CD4-positive, alpha-beta memory T cell (primary cell): ENCODE data around the gene NBAS. TPM values are rescaled to one million over a fixed set of nuclear protein-coding genes. Genes with fewer than 3 reads are reported as not detected.

Experiments
- CTCF ChIA-PET: fragments of 350-600 bp; sonication (Branson Sonifier 250); formaldehyde crosslinking; loops from one replicate; lab custom pipeline; 2021; ENCODE audit warnings: inconsistent platforms; ENCODE audit not compliant: partially characterized antibody; lab: Charles Lee
- POLR2A ChIA-PET: fragments of 350-600 bp; sonication (Branson Sonifier 250); formaldehyde crosslinking; loops from one replicate; lab custom pipeline; 2021; ENCODE audit not compliant: partially characterized antibody; lab: Charles Lee
- DNase-seq, 5 donors: peaks; one replicate each; pipeline versions ENCODE4 v3.0.0 to v3.0.0-alpha.2; 2020 to 2022; ENCODE audit warnings: mixed read lengths in 1 of 5
- H3K27ac ChIP-seq: one replicate; pipeline ENCODE4 v1.7.0; 2013; ENCODE audit warnings: low read depth, low read length
- H3K27me3 ChIP-seq: 2 replicates; pipeline ENCODE4 v1.7.0; 2013; ENCODE audit warnings: mild to moderate bottlenecking, low read length, moderate library complexity; ENCODE audit not compliant: insufficient read depth
- H3K36me3 ChIP-seq: 2 replicates; pipeline ENCODE4 v1.7.0; 2013; ENCODE audit warnings: mild to moderate bottlenecking, low read length, moderate library complexity; ENCODE audit not compliant: insufficient read depth
- H3K4me1 ChIP-seq: 2 replicates; pipeline ENCODE4 v1.7.0; 2013; ENCODE audit warnings: mild to moderate bottlenecking, low read length, moderate library complexity; ENCODE audit not compliant: insufficient read depth
- H3K4me3 ChIP-seq, 2 donors: one replicate each; pipeline ENCODE4 v1.7.0; 2013; ENCODE audit warnings: low read length in 2 of 2, mild to moderate bottlenecking in 1 of 2
- H3K9me3 ChIP-seq, 2 donors: one replicate each; pipeline ENCODE4 v1.7.0; 2013; ENCODE audit warnings: low read length in 2 of 2, control low read depth in 1 of 2; ENCODE audit not compliant: control insufficient read depth in 1 of 2
- H3K27ac Mint-ChIP-seq, 7 donors: one replicate each; pipeline ENCODE4 v1.8.0; 2020 to 2021; ENCODE audit warnings: mixed read lengths in 7 of 7, mild to moderate bottlenecking in 6 of 7, inconsistent platforms in 3 of 7, moderate library complexity in 3 of 7
- H3K27me3 Mint-ChIP-seq, 2 donors: one replicate each; pipeline ENCODE4 v1.8.0; 2020 to 2021; ENCODE audit warnings: mixed read lengths in 2 of 2
- H3K36me3 Mint-ChIP-seq, 2 donors: one replicate each; pipeline ENCODE4 v1.8.0; 2020 to 2021; ENCODE audit warnings: mixed read lengths in 2 of 2, inconsistent platforms in 1 of 2, mild to moderate bottlenecking in 1 of 2
- H3K4me1 Mint-ChIP-seq, 4 donors: one replicate each; pipeline ENCODE4 v1.8.0; 2020 to 2021; ENCODE audit warnings: mixed read lengths in 4 of 4, mild to moderate bottlenecking in 1 of 4
- H3K4me3 Mint-ChIP-seq, 8 donors: one replicate each; pipeline ENCODE4 v1.8.0; 2020 to 2021; ENCODE audit warnings: mixed read lengths in 8 of 8, mild to moderate bottlenecking in 7 of 8, moderate library complexity in 6 of 8, inconsistent platforms in 3 of 8
- H3K9me3 Mint-ChIP-seq, 8 donors: one replicate each; pipeline ENCODE4 v1.8.0; 2020 to 2021; ENCODE audit warnings: mixed read lengths in 8 of 8, mild to moderate bottlenecking in 5 of 8, inconsistent platforms in 3 of 8, moderate library complexity in 1 of 8
- intact Hi-C: fragments of 100-400 bp; cut with micrococcal nuclease; formaldehyde crosslinking; loops from one replicate; pipeline ENCODE4 v1.15.1; 2023
- polyA plus RNA-seq, 2 donors: library from polyadenylated mRNA; unstranded; fragments of 300-500 nt; fragmentation: Illumina TruSeq; gene quantifications; one replicate each; pipeline ENCODE4 v1.2.3, GENCODE V29; 2021
- total RNA-seq, 2 experiments: library from RNA; stranded (reverse); gene quantifications; one replicate each; pipeline ENCODE4 v1.2.3, GENCODE V29; 2021

Gene NBAS
- total and polyA plus RNA-seq, 4 experiments from 2014 or later, result 16.1 to 37.0 (median 27.1) TPM

DNA sequence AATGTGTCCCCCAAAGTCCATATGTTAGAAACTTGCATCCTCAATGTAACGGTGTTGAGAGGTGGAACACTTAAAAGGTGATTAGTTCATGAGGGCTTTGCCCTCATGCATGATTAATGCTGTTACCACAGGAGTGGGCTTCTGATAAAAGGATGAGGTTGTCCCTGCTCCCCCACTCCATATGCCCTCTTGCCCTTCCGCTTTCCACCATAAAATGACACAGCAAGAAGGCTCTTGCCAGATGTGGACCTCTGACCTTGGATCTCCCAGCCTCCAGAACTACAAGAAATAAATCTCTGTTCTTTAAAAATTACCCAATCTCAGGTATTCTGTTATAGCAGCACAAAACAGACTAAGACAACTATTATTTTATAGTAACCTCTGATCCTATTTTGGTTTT is 412.1 kb downstream of the NBAS start:
- Mint-ChIP-seq H3K4me1 (no peaks in the 10 kb centered on the region), H3K27me3 (no peaks in the 10 kb centered on the region), H3K27ac (no peak overlapping the region), H3K36me3 (no peaks in the 10 kb centered on the region), H3K4me3 (no peak overlapping the region), H3K9me3 (no peaks in the 10 kb centered on the region)
- Histone ChIP-seq H3K27me3 (no peaks in the 10 kb centered on the region), H3K4me1 (no peaks in the 10 kb centered on the region), H3K27ac (no peak overlapping the region), H3K4me3 (no peak overlapping the region), H3K9me3 (no peaks in the 10 kb centered on the region), H3K36me3 (no peaks in the 10 kb centered on the region)
- POLR2A ChIA-PET, result no interaction called here
- intact Hi-C loops, result no loop called here
- CTCF ChIA-PET, result no interaction called here
- no peak for DNase-seq

GRCh38 chr2:15147591-15147990 is 413.5 kb downstream of the NBAS start:
- no peaks in the 10 kb centered on the region for H3K9me3 ChIP-seq
- H3K36me3 ChIP-seq, result no peaks in the 10 kb centered on the region
- H3K4me3 ChIP-seq, result no peak overlapping the region
- no peaks in the 10 kb centered on the region for H3K36me3 Mint-ChIP-seq
- H3K4me1 Mint-ChIP-seq, result peaks cover under 1 to 7% (median 5%) of the 10 kb centered on the region in 4 donors
- POLR2A ChIA-PET, result no interaction called here
- H3K9me3 Mint-ChIP-seq, result no peaks in the 10 kb centered on the region
- H3K27ac ChIP-seq, result no peak overlapping the region
- intact Hi-C loops, result no loop called here
- no peaks in the 10 kb centered on the region for H3K27me3 Mint-ChIP-seq
- CTCF ChIA-PET, result no interaction called here
- H3K27ac Mint-ChIP-seq, result peak overlapping the region in 1 of 7 donors; percentile 15
- H3K4me3 Mint-ChIP-seq, result no peak overlapping the region
- H3K4me1 ChIP-seq, result peaks cover 4% of the 10 kb centered on the region
- no peaks in the 10 kb centered on the region for H3K27me3 ChIP-seq
- no peak for DNase-seq

DNA sequence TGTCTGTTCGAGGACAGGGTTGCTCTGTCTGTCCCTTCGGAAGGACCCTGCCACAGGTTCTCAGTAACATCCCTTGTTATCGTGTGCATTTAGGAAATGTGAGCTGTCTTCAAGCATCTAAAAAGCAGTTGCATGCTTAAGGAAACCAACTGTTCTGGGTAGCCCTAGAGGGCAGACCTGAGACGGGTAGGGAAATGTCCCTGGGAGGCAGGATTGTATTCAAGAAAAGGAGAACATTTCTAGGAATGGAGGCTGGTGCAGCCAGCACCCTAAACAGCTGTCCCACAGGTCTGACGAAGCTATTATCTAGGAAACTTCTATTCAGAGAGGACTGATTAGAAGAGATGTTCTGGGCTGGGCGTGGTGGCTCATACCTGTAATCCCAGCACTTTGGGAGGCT is 414.2 kb downstream of the NBAS start:
- DNase-seq, result no peak
- Mint-ChIP-seq H3K4me3 (no peak overlapping the region), H3K9me3 (no peaks in the 10 kb centered on the region), H3K36me3 (no peaks in the 10 kb centered on the region), H3K27ac (no peak overlapping the region), H3K27me3 (no peaks in the 10 kb centered on the region), H3K4me1 (peaks cover 7 to 13% (median 11%) of the 10 kb centered on the region in 4 donors)
- POLR2A ChIA-PET, result no interaction called here
- no peaks in the 10 kb centered on the region for H3K36me3 ChIP-seq
- no peaks in the 10 kb centered on the region for H3K9me3 ChIP-seq
- peaks cover 10% of the 10 kb centered on the region for H3K4me1 ChIP-seq
- intact Hi-C loops, result no loop called here
- H3K27me3 ChIP-seq, result no peaks in the 10 kb centered on the region
- CTCF ChIA-PET, result no interaction called here
- H3K4me3 ChIP-seq, result no peak overlapping the region
- H3K27ac ChIP-seq, result no peak overlapping the region

DNA sequence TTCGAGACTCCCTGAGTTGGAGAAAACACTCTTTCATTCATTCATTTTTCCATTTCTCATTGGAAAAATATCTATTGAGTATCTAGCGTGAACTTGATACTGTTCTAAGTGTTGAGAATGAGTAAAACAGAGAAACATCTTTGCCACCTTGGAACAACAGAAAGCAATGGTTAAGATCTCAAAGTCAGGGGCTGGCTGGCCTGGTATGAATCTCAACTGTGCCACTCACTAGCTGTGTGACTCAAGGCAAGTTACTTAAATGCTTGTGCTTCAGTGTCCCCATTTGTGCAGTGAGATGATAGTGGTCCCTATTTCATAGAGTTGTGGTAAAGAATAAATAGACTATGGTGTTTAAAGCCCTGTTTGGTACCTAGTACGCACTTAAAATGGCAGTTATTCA is 415.2 kb downstream of the NBAS start:
- no peak for DNase-seq
- CTCF ChIA-PET, result no interaction called here
- Mint-ChIP-seq H3K4me3 (no peak overlapping the region), H3K27me3 (no peaks in the 10 kb centered on the region), H3K4me1 (peaks cover 12 to 22% (median 17%) of the 10 kb centered on the region in 4 donors), H3K36me3 (no peaks in the 10 kb centered on the region), H3K9me3 (no peaks in the 10 kb centered on the region), H3K27ac (no peak overlapping the region)
- H3K4me3 ChIP-seq, result no peak overlapping the region
- no peak overlapping the region for H3K27ac ChIP-seq
- no peaks in the 10 kb centered on the region for H3K27me3 ChIP-seq
- no peaks in the 10 kb centered on the region for H3K36me3 ChIP-seq
- POLR2A ChIA-PET, result no interaction called here
- H3K4me1 ChIP-seq, result peaks cover 18% of the 10 kb centered on the region
- H3K9me3 ChIP-seq, result no peaks in the 10 kb centered on the region
- intact Hi-C loops, result no loop called here

DNA sequence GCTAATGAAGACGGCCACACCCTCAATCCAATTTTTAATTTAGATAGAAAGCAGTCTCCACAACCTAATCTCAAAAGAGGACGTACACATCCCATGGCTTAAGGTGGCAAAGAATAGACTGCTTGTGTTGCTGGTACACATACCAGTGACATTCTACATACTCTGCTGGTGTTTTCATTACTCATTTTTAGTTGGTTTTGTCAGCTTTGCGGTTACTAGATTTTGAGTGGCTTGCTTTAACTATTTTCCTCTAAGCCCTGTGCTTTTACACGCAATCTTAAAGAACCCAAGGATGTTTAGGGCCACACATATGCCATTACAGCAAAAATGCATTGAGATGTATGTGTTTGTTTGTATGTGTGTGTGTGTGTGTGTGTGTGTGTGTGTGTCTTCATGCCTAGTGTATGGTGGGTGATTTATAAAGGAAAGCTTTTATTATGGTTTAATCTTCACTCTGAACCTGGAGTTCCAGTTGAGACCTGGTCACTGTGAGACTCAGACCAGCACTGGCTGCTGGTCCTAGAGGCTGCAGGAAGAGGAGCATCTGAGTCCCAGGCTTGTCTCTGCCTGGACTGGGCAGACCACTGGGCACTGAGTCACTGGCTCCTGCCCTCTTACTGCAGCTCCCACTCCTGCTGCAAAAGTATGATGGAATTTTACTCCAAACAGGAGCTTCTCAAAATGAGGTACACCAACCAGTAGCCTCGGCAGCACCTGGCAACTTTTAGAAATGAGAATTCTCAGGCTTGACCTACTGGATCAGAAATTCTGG is 415.9 kb downstream of the NBAS start:
- intact Hi-C loops, result no loop called here
- no peaks in the 10 kb centered on the region for H3K36me3 ChIP-seq
- no peak overlapping the region for H3K4me3 ChIP-seq
- no peak for DNase-seq
- H3K27ac ChIP-seq, result no peak overlapping the region
- no peak overlapping the region for H3K4me3 Mint-ChIP-seq
- no peaks in the 10 kb centered on the region for H3K27me3 ChIP-seq
- H3K9me3 ChIP-seq, result no peaks in the 10 kb centered on the region
- H3K4me1 Mint-ChIP-seq, result peaks cover 12 to 22% (median 17%) of the 10 kb centered on the region in 4 donors
- H3K36me3 Mint-ChIP-seq, result no peaks in the 10 kb centered on the region
- POLR2A ChIA-PET, result no interaction called here
- no peak overlapping the region for H3K27ac Mint-ChIP-seq
- H3K27me3 Mint-ChIP-seq, result no peaks in the 10 kb centered on the region
- peaks cover 0 to under 1% (median 0%) of the 10 kb centered on the region in 8 donors for H3K9me3 Mint-ChIP-seq
- H3K4me1 ChIP-seq, result peaks cover 18% of the 10 kb centered on the region
- CTCF ChIA-PET, result no interaction called here

DNA sequence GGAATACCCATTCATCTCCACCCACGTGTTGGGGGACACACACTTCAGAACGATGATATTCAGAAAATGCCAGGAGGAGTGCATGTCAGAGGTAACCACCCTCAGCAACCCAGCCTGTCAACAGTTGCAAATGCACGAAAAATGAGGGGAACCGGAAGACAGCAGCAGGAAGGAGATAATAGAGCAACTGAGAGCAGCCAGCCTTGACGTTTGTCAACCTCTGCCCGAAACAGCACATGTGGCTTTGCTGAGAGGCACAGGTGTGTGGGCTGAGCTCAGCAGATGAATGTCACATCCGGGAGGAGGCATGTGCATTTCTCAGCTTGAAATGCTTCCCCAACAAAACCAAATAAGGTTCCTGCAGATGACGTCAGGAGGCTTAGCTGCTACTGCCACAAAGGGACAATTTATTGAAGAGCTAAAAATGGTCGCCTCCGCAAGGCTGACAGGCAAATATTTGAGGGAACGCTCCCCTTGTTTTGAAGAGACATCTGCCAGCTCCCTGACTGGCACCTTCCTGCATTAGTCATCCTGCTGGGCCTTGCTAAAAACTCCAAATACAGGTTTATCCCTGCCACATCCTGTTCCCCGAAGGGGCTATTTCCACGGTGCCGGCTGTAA is 419.0 kb downstream of the NBAS start:
- Mint-ChIP-seq H3K4me1 (peaks cover 12 to 22% (median 17%) of the 10 kb centered on the region in 4 donors), H3K27me3 (no peaks in the 10 kb centered on the region), H3K36me3 (no peaks in the 10 kb centered on the region), H3K9me3 (peaks cover 0 to 6% (median 3%) of the 10 kb centered on the region in 8 donors), H3K27ac (peak overlapping the region; percentile 27 to 95 (median 89)), H3K4me3 (peak overlapping the region in 7 of 8 donors; percentile 43 to 80 (median 71))
- peaks cover 18% of the 10 kb centered on the region for H3K4me1 ChIP-seq
- ChIA-PET POLR2A (interaction anchor here (1.2 kb wide), 1 partner anchor 450 kb away, joined by 3 read pairs; no protein-coding TSS in a partner anchor), CTCF (no interaction called here)
- intact Hi-C loops, result loop anchor here (1.0 to 5.0 kb wide), 2 partner anchors 35 to 449 kb away; partner anchors contain the start of gene DDX1
- peak; percentile 65 to 83 (median 80) for DNase-seq
- no peaks in the 10 kb centered on the region for H3K36me3 ChIP-seq
- H3K27ac ChIP-seq, result peak overlapping the region; percentile 16
- no peaks in the 10 kb centered on the region for H3K27me3 ChIP-seq
- no peak overlapping the region for H3K4me3 ChIP-seq
- no peaks in the 10 kb centered on the region for H3K9me3 ChIP-seq

DNA sequence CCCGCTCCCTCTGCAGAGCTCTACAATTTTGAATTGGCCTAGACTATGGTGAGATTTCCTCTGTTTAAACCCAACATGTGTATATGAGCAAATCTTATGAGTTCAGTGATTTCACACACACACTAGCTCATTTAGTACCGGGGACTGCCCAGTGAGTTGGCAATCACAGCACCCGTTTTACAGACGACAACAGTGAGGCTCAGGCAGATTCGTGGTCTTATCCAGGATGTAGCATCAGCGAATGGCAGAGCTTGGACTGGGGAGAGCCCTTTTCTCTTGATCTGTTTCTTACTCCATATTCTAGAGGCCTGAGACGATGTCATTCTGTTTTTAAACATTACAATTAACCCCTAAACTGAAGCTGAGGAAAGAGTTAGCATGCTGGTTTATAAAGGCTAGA is 419.9 kb downstream of the NBAS start:
- Histone ChIP-seq H3K27me3 (no peaks in the 10 kb centered on the region), H3K27ac (no peak overlapping the region), H3K4me3 (no peak overlapping the region), H3K36me3 (no peaks in the 10 kb centered on the region), H3K9me3 (no peaks in the 10 kb centered on the region), H3K4me1 (peaks cover 18% of the 10 kb centered on the region)
- intact Hi-C loops, result loop anchor here (5.0 kb wide), 1 partner anchor 36 kb away; no protein-coding TSS in a partner anchor
- H3K9me3 Mint-ChIP-seq, result peaks cover 0 to 6% (median 3%) of the 10 kb centered on the region in 8 donors
- H3K4me3 Mint-ChIP-seq, result no peak overlapping the region
- H3K36me3 Mint-ChIP-seq, result no peaks in the 10 kb centered on the region
- H3K27ac Mint-ChIP-seq, result peak overlapping the region in 5 of 7 donors; percentile 54 to 93 (median 89)
- H3K27me3 Mint-ChIP-seq, result peaks cover 0 to 2% of the 10 kb centered on the region in 2 donors
- ChIA-PET POLR2A (interaction anchor here (1.2 kb wide), 1 partner anchor 451 kb away, joined by 3 read pairs; no protein-coding TSS in a partner anchor), CTCF (no interaction called here)
- no peak for DNase-seq
- H3K4me1 Mint-ChIP-seq, result peaks cover 12 to 22% (median 17%) of the 10 kb centered on the region in 4 donors
